A673 (cell line): Measurements from ENCODE around the gene NSRP1. TPM values are rescaled to one million over a fixed set of nuclear protein-coding genes. Genes with fewer than 3 reads are reported as not detected.
"Not testable (repeated sequence)": the region's sequence is repeated elsewhere in the genome, so short reads cannot be mapped to it uniquely, and the experiment has no call there.

ENCODE experiments used
- BruUV-seq: library from RNA; stranded (reverse); fragments of 400-500 nt; replicated peaks from 2 replicates; lab custom pipeline; 2021; lab: Mats Ljungman, UMichigan
- CTCF ChIA-PET: fragments of 300-600 bp; sonication (Branson Sonifier 250); formaldehyde crosslinking; loops from one replicate; lab custom pipeline; 2022; ENCODE audit warnings: antibody characterized with exemption; lab: Charles Lee
- POLR2A ChIA-PET: fragments of 300-600 bp; sonication (Branson Sonifier 250); formaldehyde crosslinking; loops from one replicate; lab custom pipeline; 2022; ENCODE audit warnings: antibody characterized with exemption; ENCODE audit not compliant: low non-redundant PET; lab: Charles Lee
- DNase-seq: peaks from one replicate; pipeline ENCODE4 v3.0.0-alpha.2; 2015; ENCODE audit warnings: low spot score
- H3K27ac ChIP-seq: fragments of 200-600 bp; sonication (generic); 2 replicates; pipeline ENCODE4 v1.5.1; 2016; ENCODE audit warnings: mixed run types, low read depth, mild to moderate bottlenecking, mixed read lengths, antibody characterized with exemption, low read length; ENCODE audit not compliant: poor library complexity, severe bottlenecking
- H3K27me3 ChIP-seq: fragments of 200-600 bp; sonication (generic); replicated peaks from 2 replicates; pipeline ENCODE4 v1.6.1; 2017; ENCODE audit warnings: mixed run types, low read depth, mild to moderate bottlenecking, mixed read lengths, antibody characterized with exemption, low read length; ENCODE audit not compliant: insufficient read depth, poor library complexity
- H3K36me3 ChIP-seq: fragments of 200-600 bp; sonication (generic); 2 replicates; pipeline ENCODE4 v1.6.1; 2016; ENCODE audit warnings: mixed run types, mild to moderate bottlenecking, mixed read lengths, antibody characterized with exemption, low read length; ENCODE audit not compliant: insufficient read depth, poor library complexity, severe bottlenecking
- H3K4me1 ChIP-seq: fragments of 200-600 bp; sonication (generic); 2 replicates; pipeline ENCODE4 v1.6.1; 2017; ENCODE audit warnings: mixed run types, mild to moderate bottlenecking, mixed read lengths, antibody characterized with exemption, low read length; ENCODE audit not compliant: insufficient read depth, poor library complexity, severe bottlenecking
- H3K4me3 ChIP-seq: fragments of 200-600 bp; sonication (generic); 2 replicates; pipeline ENCODE4 v1.5.1; 2016; ENCODE audit warnings: low read depth, mixed run types, mild to moderate bottlenecking, mixed read lengths, low read length; ENCODE audit not compliant: poor library complexity, severe bottlenecking
- H3K9me3 ChIP-seq: fragments of 200-600 bp; sonication (generic); 2 replicates; pipeline ENCODE4 v1.6.1; 2016; ENCODE audit warnings: mixed run types, low read depth, mild to moderate bottlenecking, mixed read lengths, antibody characterized with exemption, low read length; ENCODE audit not compliant: poor library complexity, severe bottlenecking
- EZH2 ChIP-seq: fragments of 200-600 bp; sonication (generic); IDR thresholded peaks from 2 replicates; pipeline ENCODE4 v1.6.1; 2017; ENCODE audit warnings: borderline replicate concordance, low read depth, mild to moderate bottlenecking, mixed read lengths, antibody characterized with exemption, low read length; ENCODE audit not compliant: poor library complexity, severe bottlenecking
- intact Hi-C: fragments of 100-400 bp; cut with micrococcal nuclease; formaldehyde crosslinking; loops from one replicate; pipeline ENCODE4 v1.10.0; 2022; ENCODE audit not compliant: unreplicated experiment
- total RNA-seq: library from RNA; stranded (reverse); gene quantifications from 2 replicates; pipeline ENCODE4 v1.2.3, GENCODE V29; 2021
- TF ChIP-seq, protein P1 (sequence below): fragments of 300-800, 200-600 bp; sonication (generic); conservative IDR thresholded peaks from 2 replicates; pipeline ENCODE4 v1.5.1; 2017; ENCODE audit warnings: low read depth, mild to moderate bottlenecking, antibody characterized with exemption, low read length, moderate library complexity, mixed read lengths

NSRP1 gene
- total RNA-seq, 1 experiment from 2014 or later, result 43.5 TPM

DNA sequence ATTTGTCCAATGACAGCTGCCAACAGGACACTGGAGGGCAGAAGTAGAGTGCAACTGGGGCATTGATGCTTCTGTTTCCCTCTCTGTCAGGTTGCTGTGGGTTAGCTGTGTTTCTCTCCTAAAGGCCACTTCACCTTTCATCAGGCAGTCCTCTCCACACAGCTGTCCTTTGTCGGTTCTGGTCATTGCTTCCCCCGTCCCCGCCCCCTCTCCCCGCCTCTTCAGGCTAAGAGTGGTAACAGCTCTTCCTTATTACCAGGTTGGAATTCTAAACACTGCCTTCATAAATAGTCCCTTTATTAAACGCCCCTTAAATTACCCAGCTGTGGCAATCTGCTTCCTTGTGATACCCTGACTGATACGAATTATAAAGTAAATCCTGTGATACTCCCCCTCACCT is 31.8 kb upstream of the NSRP1 start:
- intact Hi-C loops, result no loop called here

DNA sequence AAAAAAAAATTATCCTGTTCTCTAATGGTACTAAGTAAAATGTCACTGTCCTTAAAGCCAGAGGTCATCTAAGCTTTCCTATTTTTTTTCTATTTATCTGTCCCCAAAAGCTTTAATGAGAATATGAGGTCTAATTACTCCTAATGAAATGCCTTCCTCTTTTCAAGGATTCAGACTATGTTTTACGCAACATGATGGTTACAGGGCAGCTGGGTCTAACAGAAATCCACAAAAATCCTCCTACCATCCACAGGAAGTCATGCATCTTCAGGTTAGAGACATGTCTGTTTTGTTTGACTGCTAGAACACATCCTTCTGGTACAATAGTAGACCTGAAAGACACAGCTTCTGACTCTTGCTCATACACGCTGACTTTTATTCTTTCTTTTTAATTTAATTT is 29.7 kb upstream of the NSRP1 start:
- H3K36me3 ChIP-seq, result no peaks in the 10 kb centered on the region
- ChIA-PET POLR2A (no interaction called here), CTCF (no interaction called here)
- no TSS peak for BruUV-seq
- TF ChIP-seq, protein P1, sequence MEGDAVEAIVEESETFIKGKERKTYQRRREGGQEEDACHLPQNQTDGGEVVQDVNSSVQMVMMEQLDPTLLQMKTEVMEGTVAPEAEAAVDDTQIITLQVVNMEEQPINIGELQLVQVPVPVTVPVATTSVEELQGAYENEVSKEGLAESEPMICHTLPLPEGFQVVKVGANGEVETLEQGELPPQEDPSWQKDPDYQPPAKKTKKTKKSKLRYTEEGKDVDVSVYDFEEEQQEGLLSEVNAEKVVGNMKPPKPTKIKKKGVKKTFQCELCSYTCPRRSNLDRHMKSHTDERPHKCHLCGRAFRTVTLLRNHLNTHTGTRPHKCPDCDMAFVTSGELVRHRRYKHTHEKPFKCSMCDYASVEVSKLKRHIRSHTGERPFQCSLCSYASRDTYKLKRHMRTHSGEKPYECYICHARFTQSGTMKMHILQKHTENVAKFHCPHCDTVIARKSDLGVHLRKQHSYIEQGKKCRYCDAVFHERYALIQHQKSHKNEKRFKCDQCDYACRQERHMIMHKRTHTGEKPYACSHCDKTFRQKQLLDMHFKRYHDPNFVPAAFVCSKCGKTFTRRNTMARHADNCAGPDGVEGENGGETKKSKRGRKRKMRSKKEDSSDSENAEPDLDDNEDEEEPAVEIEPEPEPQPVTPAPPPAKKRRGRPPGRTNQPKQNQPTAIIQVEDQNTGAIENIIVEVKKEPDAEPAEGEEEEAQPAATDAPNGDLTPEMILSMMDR, result no peak
- TF ChIP-seq EZH2, result no peak
- peaks cover 28% of the 10 kb centered on the region for H3K4me1 ChIP-seq
- no peak overlapping the region for H3K4me3 ChIP-seq
- no peaks in the 10 kb centered on the region for H3K9me3 ChIP-seq
- no peaks in the 10 kb centered on the region for H3K27me3 ChIP-seq
- intact Hi-C loops, result no loop called here
- H3K27ac ChIP-seq, result no peak overlapping the region
- DNase-seq, result no peak

More for the DNA sequence above, 31.8 kb upstream of the NSRP1 start:
- no peak overlapping the region for H3K27ac ChIP-seq
- ChIA-PET CTCF (no interaction called here), POLR2A (no interaction called here)
- no TSS peak for BruUV-seq
- DNase-seq, result no peak
- no peak overlapping the region for H3K4me3 ChIP-seq
- H3K9me3 ChIP-seq, result no peaks in the 10 kb centered on the region
- H3K36me3 ChIP-seq, result no peaks in the 10 kb centered on the region
- peaks cover 7% of the 10 kb centered on the region for H3K4me1 ChIP-seq
- H3K27me3 ChIP-seq, result no peaks in the 10 kb centered on the region
- TF ChIP-seq EZH2, result no peak

DNA sequence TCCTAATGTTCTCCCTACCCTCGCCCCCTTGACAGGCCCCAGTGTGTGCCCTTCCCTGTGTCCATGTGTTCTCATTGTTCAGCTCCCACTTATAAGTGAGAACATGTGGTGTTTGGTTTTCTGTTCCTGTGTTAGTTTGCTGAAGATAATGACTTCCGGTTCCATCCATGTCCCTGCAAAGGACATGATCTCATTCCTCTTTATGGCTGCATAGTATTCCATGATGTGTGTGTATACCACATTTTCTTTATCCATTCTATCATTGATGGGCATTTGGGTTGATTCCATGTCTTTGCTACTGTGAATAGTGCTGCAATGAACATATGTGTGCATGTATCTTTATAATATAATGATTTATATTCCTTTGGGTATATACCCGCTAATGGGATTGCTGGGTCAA is 29.2 kb upstream of the NSRP1 start:
- CTCF ChIA-PET, H3K9me3 ChIP-seq, H3K4me3 ChIP-seq, H3K36me3 ChIP-seq, intact Hi-C loops, H3K27me3 ChIP-seq, H3K27ac ChIP-seq, BruUV-seq, POLR2A ChIA-PET, DNase-seq: not testable (repeated sequence)
- H3K4me1 ChIP-seq, result peaks cover 33% of the 10 kb centered on the region

DNA sequence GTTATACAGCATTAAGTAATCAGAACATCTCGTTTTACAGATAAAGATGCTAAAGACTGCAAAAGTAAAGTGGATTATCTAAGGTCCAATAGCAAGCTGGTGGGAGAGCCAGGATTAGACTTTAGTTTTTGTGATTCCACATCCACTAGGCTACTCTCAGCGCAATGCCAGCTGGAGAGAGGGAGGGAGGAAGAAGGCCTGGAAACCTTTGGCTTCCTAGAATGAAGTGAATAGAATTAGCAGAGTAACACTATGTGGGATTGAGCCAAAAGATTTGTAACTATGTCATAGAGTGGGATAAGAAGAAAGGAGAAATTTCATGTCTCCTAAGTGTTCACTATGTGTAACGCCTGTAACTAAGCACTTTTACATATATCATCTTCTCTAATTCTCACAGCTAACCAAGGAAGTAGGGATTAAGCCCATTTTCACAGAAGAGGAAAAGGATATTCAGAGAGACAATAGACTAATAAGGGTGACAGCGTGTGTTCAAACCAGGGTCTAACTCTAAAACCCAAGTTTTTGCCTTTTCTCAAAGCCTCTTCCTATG is 25.4 kb upstream of the NSRP1 start:
- TF ChIP-seq EZH2, result no peak
- POLR2A ChIA-PET, result interaction anchor here (0.7 kb wide), 1 partner anchor 403 kb away, joined by 3 read pairs; no protein-coding TSS in a partner anchor
- Histone ChIP-seq H3K4me1 (peaks cover 62% of the 10 kb centered on the region), H3K36me3 (no peaks in the 10 kb centered on the region), H3K27me3 (no peaks in the 10 kb centered on the region), H3K9me3 (no peaks in the 10 kb centered on the region), H3K27ac (peak overlapping the region; percentile 89), H3K4me3 (peak overlapping the region; percentile 6)
- DNase-seq, result peak; percentile 92
- no TSS peak for BruUV-seq
- intact Hi-C loops, result loop anchor here (2.0 to 5.0 kb wide), 3 partner anchors 50 to 719 kb away; no protein-coding TSS in a partner anchor
- CTCF ChIA-PET, result interaction anchor here (0.5 to 2.8 kb wide), 3 partner anchors 14 to 484 kb away, joined by 4 to 9 read pairs (median 6); no protein-coding TSS in a partner anchor
